Mesothelial cell of epicardium (in vitro differentiated cells): Measurements from ENCODE around the gene WWOX. TPM values are rescaled to one million over a fixed set of nuclear protein-coding genes. Genes with fewer than 3 reads are reported as not detected.

Source experiments
- DNase-seq, 2 experiments: peaks; one replicate each; pipeline ENCODE4 v3.0.0; 2021; ENCODE audit warnings: low spot score in 2 of 2; ENCODE audit not compliant: unreplicated experiment in 2 of 2
- H3K27ac Mint-ChIP-seq: 2 replicates; pipeline ENCODE4 v1.8.0; 2021; ENCODE audit warnings: mixed read lengths
- H3K27me3 Mint-ChIP-seq: 2 replicates; pipeline ENCODE4 v1.8.0; 2021; ENCODE audit warnings: low read depth, mixed read lengths
- H3K36me3 Mint-ChIP-seq: 2 replicates; pipeline ENCODE4 v1.8.0; 2021; ENCODE audit warnings: mixed read lengths
- H3K4me1 Mint-ChIP-seq: 2 replicates; pipeline ENCODE4 v1.8.0; 2021; ENCODE audit warnings: mixed read lengths
- H3K4me3 Mint-ChIP-seq: 2 replicates; pipeline ENCODE4 v1.8.0; 2021; ENCODE audit warnings: mild to moderate bottlenecking, moderate library complexity, mixed read lengths
- H3K9me3 Mint-ChIP-seq: 2 replicates; pipeline ENCODE4 v1.8.0; 2021; ENCODE audit warnings: mixed read lengths
- total RNA-seq: library from RNA; stranded (reverse); gene quantifications from 3 replicates; pipeline ENCODE4 v1.2.1, GENCODE V29; 2021
- TF ChIP-seq, protein P1 (sequence below): fragments of 200-600 bp; sonication (generic); IDR thresholded peaks from one replicate; pipeline ENCODE4 v1.5.0; 2021; ENCODE audit warnings: antibody characterized with exemption; ENCODE audit not compliant: unreplicated experiment

The WWOX gene
- total RNA-seq, 1 donor from 2014 or later: 29.7 TPM

DNA sequence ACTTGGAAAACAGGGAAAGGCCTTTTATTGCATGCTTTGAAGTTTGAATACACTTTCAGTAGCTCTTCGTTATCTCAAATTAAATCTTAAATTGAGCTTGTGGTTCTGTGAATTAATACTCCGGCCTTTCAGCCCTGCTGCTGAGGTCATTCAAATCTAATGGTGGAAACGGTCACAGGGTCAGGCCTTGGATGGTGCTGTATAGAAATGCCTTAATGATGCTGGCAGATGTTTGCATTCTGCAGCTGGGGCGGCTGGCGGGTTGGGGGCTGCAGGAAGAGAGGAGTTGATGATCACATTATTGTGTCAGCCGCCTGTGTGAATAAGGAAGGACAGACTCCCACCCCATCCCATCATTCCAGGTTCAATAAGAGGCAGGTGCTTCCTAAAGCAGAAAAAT lies 723.6 kb downstream of the WWOX start:
- Mint-ChIP-seq H3K27ac (no peak overlapping the region), H3K9me3 (peaks cover 5% of the 10 kb centered on the region), H3K36me3 (no peaks in the 10 kb centered on the region), H3K27me3 (no peaks in the 10 kb centered on the region), H3K4me1 (peaks cover 2% of the 10 kb centered on the region), H3K4me3 (no peak overlapping the region)
- TF ChIP-seq, protein P1, sequence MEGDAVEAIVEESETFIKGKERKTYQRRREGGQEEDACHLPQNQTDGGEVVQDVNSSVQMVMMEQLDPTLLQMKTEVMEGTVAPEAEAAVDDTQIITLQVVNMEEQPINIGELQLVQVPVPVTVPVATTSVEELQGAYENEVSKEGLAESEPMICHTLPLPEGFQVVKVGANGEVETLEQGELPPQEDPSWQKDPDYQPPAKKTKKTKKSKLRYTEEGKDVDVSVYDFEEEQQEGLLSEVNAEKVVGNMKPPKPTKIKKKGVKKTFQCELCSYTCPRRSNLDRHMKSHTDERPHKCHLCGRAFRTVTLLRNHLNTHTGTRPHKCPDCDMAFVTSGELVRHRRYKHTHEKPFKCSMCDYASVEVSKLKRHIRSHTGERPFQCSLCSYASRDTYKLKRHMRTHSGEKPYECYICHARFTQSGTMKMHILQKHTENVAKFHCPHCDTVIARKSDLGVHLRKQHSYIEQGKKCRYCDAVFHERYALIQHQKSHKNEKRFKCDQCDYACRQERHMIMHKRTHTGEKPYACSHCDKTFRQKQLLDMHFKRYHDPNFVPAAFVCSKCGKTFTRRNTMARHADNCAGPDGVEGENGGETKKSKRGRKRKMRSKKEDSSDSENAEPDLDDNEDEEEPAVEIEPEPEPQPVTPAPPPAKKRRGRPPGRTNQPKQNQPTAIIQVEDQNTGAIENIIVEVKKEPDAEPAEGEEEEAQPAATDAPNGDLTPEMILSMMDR: no peak
- no peak for DNase-seq

- DNase-seq: no peak
- TF ChIP-seq, protein P1: no peak
- H3K27ac Mint-ChIP-seq: no peak overlapping the region
- H3K9me3 Mint-ChIP-seq: peaks cover 4% of the 10 kb centered on the region
- H3K36me3 Mint-ChIP-seq: no peaks in the 10 kb centered on the region
- H3K4me1 Mint-ChIP-seq: peaks cover 5% of the 10 kb centered on the region
- no peaks in the 10 kb centered on the region for H3K27me3 Mint-ChIP-seq
- H3K4me3 Mint-ChIP-seq: no peak overlapping the region
Measured at GRCh38 chr16:78829280-78829679, 729.8 kb downstream of the WWOX start.

- H3K36me3 Mint-ChIP-seq: no peaks in the 10 kb centered on the region
- TF ChIP-seq, protein P1: no peak
Measured at GRCh38 chr16:78830599-78830998, 731.1 kb downstream of the WWOX start.

GRCh38 chr16:78832100-78832499 lies 732.6 kb downstream of the WWOX start:
- H3K27ac Mint-ChIP-seq: no peak overlapping the region
- TF ChIP-seq, protein P1: no peak

More at GRCh38 chr16:78830599-78830998, 731.1 kb downstream of the WWOX start:
- no peaks in the 10 kb centered on the region for H3K9me3 Mint-ChIP-seq
- no peak overlapping the region for H3K4me3 Mint-ChIP-seq
- peaks cover 5% of the 10 kb centered on the region for H3K4me1 Mint-ChIP-seq
- H3K27me3 Mint-ChIP-seq: no peaks in the 10 kb centered on the region
- no peak for DNase-seq
- no peak overlapping the region for H3K27ac Mint-ChIP-seq

DNA sequence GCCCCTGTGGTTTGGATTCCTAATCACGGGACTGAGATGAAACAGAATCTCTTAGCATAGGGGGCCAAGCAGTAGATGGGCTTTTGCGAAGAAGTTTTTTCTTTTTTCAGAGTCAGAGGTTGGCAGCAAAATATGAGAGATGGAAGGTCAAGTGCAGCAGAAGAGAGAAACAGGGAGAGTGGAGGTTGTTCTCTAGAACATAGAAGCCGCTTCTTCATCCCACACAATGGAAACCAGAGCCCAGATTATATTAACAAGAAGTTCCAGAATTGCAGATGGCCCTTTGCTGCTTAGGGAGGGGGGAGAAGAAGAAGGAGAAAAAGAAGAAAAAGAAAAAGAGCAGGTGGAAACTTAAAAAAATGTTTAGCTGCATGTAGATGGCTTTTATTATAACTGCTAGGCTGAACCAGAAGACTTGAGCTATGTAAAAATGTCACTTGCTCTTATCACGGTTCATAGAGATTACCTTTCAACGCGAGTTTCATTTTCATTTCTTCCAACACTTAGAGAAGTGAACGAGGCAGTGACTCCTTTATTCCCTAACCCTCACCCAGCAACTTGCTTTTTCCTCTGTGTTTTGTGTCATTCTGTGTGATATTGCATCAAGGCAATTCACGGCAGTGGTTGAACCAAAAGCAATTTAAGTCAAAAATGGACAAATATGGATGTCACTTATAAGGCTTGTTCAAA lies 737.5 kb downstream of the WWOX start:
- TF ChIP-seq, protein P1: no peak
- peaks cover 4% of the 10 kb centered on the region for H3K9me3 Mint-ChIP-seq
- no peak overlapping the region for H3K4me3 Mint-ChIP-seq
- DNase-seq: no peak
- H3K4me1 Mint-ChIP-seq: no peaks in the 10 kb centered on the region
- no peak overlapping the region for H3K27ac Mint-ChIP-seq
- H3K27me3 Mint-ChIP-seq: no peaks in the 10 kb centered on the region
- H3K36me3 Mint-ChIP-seq: no peaks in the 10 kb centered on the region

More at GRCh38 chr16:78832100-78832499, 732.6 kb downstream of the WWOX start:
- Mint-ChIP-seq H3K27me3 (no peaks in the 10 kb centered on the region), H3K4me3 (no peak overlapping the region), H3K4me1 (peaks cover 5% of the 10 kb centered on the region), H3K36me3 (no peaks in the 10 kb centered on the region), H3K9me3 (no peaks in the 10 kb centered on the region)
- DNase-seq: no peak

DNA sequence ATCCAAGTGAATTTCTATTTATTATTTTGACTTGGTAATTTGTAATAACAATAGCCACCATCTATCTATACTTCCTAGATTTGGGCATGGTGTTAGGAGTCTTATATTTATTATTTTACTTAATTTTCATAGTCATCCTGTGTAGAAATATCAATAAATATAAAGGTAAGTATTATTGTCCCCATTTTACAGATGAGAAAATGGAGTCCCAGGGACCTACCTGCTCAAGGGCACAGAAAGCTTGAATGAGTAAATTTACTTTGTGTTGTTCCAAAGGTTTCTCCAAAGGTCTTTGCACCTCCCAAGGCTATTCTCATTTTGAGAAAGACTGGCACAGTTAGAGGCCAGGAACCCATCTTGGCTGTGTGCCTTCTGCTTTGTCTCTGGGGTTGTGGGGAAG lies 738.3 kb downstream of the WWOX start:
- Mint-ChIP-seq H3K36me3 (no peaks in the 10 kb centered on the region), H3K4me1 (no peaks in the 10 kb centered on the region), H3K4me3 (no peak overlapping the region), H3K27me3 (no peaks in the 10 kb centered on the region), H3K9me3 (peaks cover 5% of the 10 kb centered on the region), H3K27ac (no peak overlapping the region)
- no peak for DNase-seq
- TF ChIP-seq, protein P1: no peak
